NT2/D1 (cell line): ENCODE data around the gene CDH4.
"Not testable (repeated sequence)": the region's sequence is repeated elsewhere in the genome, so short reads cannot be mapped to it uniquely, and the experiment has no call there.

ENCODE experiments used
- SUZ12 ChIP-seq: IDR thresholded peaks from 2 replicates; pipeline ENCODE4 v1.6.1; 2011; ENCODE audit not compliant: insufficient read length, insufficient read depth; ENCODE audit errors: extremely low read depth
- YY1 ChIP-seq: IDR thresholded peaks from 2 replicates; pipeline ENCODE4 v1.6.1; 2011; ENCODE audit not compliant: insufficient read length, insufficient read depth
- ZNF274 ChIP-seq: IDR thresholded peaks from 2 replicates; pipeline ENCODE4 v1.6.1; 2011; ENCODE audit warnings: mild to moderate bottlenecking, low read depth, low read length

DNA sequence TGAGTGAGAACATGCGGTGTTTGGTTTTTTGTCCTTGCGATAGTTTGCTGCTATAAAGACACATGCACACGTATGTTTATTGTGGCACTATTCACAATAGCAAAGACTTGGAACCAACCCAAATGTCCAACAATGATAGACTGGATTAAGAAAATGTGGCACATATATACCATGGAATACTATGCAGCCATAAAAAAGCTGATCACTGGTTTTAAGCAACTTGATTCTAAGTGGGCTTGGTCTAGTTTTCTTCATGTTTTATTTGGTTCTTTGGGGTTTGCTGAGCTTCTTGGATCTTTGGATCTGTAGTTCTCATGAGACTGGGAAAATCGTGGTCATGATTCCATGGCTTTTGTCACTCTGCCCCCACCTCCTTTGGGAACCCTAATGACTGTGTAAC, 227.4 kb downstream of the CDH4 start:
- TF ChIP-seq YY1, ZNF274, SUZ12: not testable (repeated sequence)
